Ascending aorta (tissue), 2 donors: Measurements from ENCODE around the gene EHD4. TPM values are rescaled to one million over a fixed set of nuclear protein-coding genes. Genes with fewer than 3 reads are reported as not detected.
A peak's percentile ranks its signal among the peaks of the same experiment; 100 is the strongest.

Experiments used
- DNase-seq, 2 donors: peaks; one replicate each; pipeline ENCODE4 v3.0.0-alpha.2; 2019; ENCODE audit warnings: low spot score in 2 of 2
- H3K27ac ChIP-seq, 2 donors: fragments of 200-600 bp; sonication (generic); one replicate each; pipeline ENCODE4 v1.5.1; 2016 to 2017; ENCODE audit warnings: mild to moderate bottlenecking in 1 of 2
- H3K27me3 ChIP-seq: fragments of 200-600 bp; sonication (generic); one replicate; pipeline ENCODE4 v1.5.1; 2017
- H3K36me3 ChIP-seq, 2 donors: fragments of 200-600 bp; sonication (generic); one replicate each; pipeline ENCODE4 v1.5.1; 2016
- H3K4me1 ChIP-seq, 2 donors: fragments of 200-600 bp; sonication (generic); one replicate each; pipeline ENCODE4 v1.5.1; 2016 to 2017; ENCODE audit warnings: mild to moderate bottlenecking in 1 of 2
- H3K4me3 ChIP-seq, 2 donors: fragments of 200-600 bp; sonication (generic); one replicate each; pipeline ENCODE4 v1.5.1; 2016 to 2017; ENCODE audit warnings: mild to moderate bottlenecking in 1 of 2
- H3K9me3 ChIP-seq, 2 donors: fragments of 200-600 bp; sonication (generic); one replicate each; pipeline ENCODE4 v1.5.1; 2016
- intact Hi-C: fragments of 100-400 bp; cut with DNase I; formaldehyde crosslinking; loops from one replicate; pipeline ENCODE4 v1.15.1; 2023
- total RNA-seq: library from RNA; depleted of rRNA; stranded (reverse); fragments of >200 nt; gene quantifications from one replicate; pipeline ENCODE4 v1.1.0, GENCODE V29; 2016
- TF ChIP-seq, protein P1 (sequence below), 3 experiments: fragments of 200-600 bp in 2 of 3; fragments of 450-650 bp in 1 of 3; sonication (generic) in 2 of 3; IDR thresholded peaks; one replicate each; pipeline ENCODE4 v1.5.1; 2016 to 2019; ENCODE audit warnings: antibody characterized with exemption in 3 of 3, mild to moderate bottlenecking in 1 of 3, moderate library complexity in 1 of 3

The EHD4 gene
- total RNA-seq, 1 donor from 2014 or later, result 70.4 TPM

DNA sequence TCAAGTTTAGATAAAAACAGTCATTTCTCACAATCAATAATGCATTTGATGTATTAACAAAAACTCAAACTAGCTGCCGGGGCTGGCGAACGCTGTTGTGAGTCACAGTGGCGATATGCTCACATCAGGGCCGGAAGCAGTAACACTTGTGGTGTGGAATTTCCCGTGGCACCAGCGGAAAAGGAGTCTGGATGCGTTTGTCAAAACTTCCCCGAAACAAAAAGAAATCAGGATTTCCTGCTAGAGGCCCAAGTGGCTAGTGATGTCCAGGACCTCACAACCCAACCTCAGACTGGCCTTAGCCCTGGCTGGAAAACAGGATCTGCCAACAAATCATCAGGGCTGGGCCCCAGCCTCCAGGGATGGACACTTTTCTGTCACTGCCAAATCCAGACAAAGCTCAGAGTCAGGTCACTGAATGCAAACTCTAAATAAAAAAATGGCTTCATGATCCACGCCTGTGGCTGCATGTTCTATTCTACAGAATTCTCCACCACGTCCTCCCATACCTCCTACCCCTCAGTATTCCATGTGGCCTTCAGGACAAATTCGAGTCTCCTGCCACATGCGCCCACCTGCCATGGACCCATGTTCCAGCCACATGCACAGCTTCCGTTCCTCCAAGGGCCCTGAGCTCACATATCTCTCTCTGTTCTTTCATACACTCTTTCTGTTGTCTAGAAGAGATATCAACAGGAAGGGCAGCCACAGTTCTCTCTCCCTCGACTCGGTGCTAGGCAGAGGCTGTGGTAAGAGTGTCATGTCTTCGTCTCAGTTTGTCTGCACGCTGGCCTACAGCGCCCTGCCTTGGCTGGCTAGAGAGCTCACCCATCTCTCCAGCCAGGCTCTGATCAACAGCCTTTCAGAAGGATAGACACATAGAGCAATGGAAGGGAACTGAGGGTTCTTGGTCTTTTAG, 35.4 kb downstream of the EHD4 start:
- Histone ChIP-seq H3K36me3 (peaks cover 16 to 21% of the 10 kb centered on the region in 2 donors), H3K27me3 (no peaks in the 10 kb centered on the region), H3K9me3 (no peaks in the 10 kb centered on the region), H3K4me1 (peaks cover 16 to 34% of the 10 kb centered on the region in 2 donors), H3K27ac (peak overlapping the region; percentile 61), H3K4me3 (no peak overlapping the region)
- TF ChIP-seq, protein P1, sequence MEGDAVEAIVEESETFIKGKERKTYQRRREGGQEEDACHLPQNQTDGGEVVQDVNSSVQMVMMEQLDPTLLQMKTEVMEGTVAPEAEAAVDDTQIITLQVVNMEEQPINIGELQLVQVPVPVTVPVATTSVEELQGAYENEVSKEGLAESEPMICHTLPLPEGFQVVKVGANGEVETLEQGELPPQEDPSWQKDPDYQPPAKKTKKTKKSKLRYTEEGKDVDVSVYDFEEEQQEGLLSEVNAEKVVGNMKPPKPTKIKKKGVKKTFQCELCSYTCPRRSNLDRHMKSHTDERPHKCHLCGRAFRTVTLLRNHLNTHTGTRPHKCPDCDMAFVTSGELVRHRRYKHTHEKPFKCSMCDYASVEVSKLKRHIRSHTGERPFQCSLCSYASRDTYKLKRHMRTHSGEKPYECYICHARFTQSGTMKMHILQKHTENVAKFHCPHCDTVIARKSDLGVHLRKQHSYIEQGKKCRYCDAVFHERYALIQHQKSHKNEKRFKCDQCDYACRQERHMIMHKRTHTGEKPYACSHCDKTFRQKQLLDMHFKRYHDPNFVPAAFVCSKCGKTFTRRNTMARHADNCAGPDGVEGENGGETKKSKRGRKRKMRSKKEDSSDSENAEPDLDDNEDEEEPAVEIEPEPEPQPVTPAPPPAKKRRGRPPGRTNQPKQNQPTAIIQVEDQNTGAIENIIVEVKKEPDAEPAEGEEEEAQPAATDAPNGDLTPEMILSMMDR (IDR thresholded peaks at IDR 0.05), result no peak
- intact Hi-C loops, result no loop called here
- DNase-seq, result peak in 1 of 2 donors; percentile 79

DNA sequence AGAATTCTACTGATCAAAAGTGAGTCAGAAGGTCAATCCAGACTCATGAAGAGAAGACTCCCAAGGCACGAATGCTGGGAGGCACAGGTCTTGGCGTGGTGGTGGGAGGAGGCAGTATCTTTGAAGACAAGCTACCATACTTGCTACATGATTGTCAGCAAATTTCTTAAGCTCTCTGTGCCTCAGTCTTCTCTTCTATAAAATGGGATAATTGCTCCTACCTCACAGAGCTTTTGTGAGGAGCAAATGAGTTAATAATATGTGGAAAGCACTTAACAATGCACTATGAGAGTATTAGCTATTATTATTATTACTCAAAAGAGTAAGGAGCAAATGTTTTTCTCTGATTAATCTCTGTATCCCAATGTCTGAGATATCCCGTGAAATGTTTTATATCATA, 36.2 kb downstream of the EHD4 start:
- no peaks in the 10 kb centered on the region for H3K27me3 ChIP-seq
- H3K4me3 ChIP-seq, result no peak overlapping the region
- peaks cover 17 to 39% of the 10 kb centered on the region in 2 donors for H3K4me1 ChIP-seq
- TF ChIP-seq, protein P1 (IDR thresholded peaks at IDR 0.05), result no peak
- H3K27ac ChIP-seq, result peak overlapping the region; percentile 15 to 59
- H3K9me3 ChIP-seq, result no peaks in the 10 kb centered on the region
- peaks cover 16 to 17% of the 10 kb centered on the region in 2 donors for H3K36me3 ChIP-seq
- intact Hi-C loops, result no loop called here
- no peak for DNase-seq

DNA sequence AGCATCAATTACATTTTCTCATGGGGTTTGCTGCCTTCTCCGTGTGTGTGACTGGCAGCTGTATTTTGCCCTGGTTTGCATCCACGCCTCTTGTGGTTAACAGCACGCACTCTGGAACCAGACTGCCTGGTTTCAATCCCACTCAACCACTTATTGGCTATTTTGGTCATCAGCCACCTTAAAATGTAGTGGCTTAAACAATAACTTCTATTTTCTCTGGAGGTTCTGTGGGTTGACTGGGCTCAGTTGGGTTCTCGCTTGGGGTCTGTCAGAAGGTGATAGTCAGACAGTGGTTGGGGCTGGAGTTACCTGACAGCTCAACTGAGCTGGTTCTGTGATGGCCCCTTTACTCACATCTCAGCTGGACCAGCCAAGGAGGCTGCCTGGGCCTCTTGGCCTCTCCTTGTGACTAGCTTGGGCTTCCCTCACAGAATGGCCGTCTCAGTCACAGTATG, 36.8 kb downstream of the EHD4 start:
- H3K27me3 ChIP-seq, result no peaks in the 10 kb centered on the region
- H3K4me3 ChIP-seq, result no peak overlapping the region
- no peak for DNase-seq
- H3K27ac ChIP-seq, result peak overlapping the region; percentile 59 to 72
- intact Hi-C loops, result no loop called here
- H3K36me3 ChIP-seq, result peaks cover 13 to 15% of the 10 kb centered on the region in 2 donors
- peaks cover 21 to 43% of the 10 kb centered on the region in 2 donors for H3K4me1 ChIP-seq
- TF ChIP-seq, protein P1 (IDR thresholded peaks at IDR 0.05), result no peak
- H3K9me3 ChIP-seq, result no peaks in the 10 kb centered on the region

DNA sequence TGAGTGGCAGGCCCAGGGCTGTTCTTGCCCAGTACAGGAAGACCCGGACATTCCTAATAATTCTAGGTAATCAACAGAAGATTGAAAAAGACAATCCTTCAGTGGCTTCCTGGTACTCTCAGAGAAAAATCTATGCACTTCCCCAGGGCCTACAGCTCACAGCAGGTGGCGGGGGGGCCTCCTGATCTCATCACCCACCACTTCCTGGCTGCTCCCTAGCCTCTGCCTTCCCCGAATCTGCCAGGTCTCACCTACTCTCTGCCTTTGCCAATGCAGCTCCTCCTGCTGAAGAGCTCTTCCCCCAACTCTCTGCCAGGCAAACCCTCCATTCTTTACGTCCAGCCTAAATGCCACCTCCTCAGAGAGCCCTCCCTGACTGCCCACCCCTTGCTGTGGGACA, 37.5 kb downstream of the EHD4 start:
- Histone ChIP-seq H3K36me3 (peaks cover 5 to 8% of the 10 kb centered on the region in 2 donors), H3K4me1 (peaks cover 27 to 50% of the 10 kb centered on the region in 2 donors), H3K27ac (peak overlapping the region; percentile 59 to 72), H3K9me3 (no peaks in the 10 kb centered on the region), H3K4me3 (no peak overlapping the region), H3K27me3 (no peaks in the 10 kb centered on the region)
- intact Hi-C loops, result no loop called here
- TF ChIP-seq, protein P1 (IDR thresholded peaks at IDR 0.05), result no peak
- DNase-seq, result no peak

DNA sequence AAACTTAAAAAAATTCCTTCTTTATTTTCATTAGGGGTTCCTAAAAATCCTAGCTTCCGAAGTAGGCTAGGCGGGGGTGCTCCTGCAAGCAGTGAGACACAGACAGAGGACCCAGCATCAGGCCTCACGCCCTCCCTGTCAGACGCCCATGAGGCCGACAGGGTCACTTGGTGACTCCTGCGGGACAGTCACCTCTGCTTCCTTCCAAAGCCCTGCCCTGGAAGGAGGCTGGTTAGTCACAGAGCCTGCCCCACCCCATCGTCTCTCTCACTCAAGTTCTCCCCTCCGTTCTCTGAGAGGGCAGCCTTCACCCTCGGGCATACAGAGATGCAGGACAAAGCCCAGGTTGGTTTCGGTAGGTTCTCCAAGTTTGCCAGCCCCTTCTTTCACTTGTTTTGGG, 38.6 kb downstream of the EHD4 start:
- intact Hi-C loops, result loop anchor here (1.0 kb wide), 1 partner anchor 39 kb away; the partner anchor contains the start of gene EHD4
- peaks cover 32 to 60% of the 10 kb centered on the region in 2 donors for H3K4me1 ChIP-seq

More for the DNA sequence above, 38.6 kb downstream of the EHD4 start:
- TF ChIP-seq, protein P1 (IDR thresholded peaks at IDR 0.05), result no peak
- Histone ChIP-seq H3K9me3 (no peaks in the 10 kb centered on the region), H3K4me3 (peak overlapping the region in 1 of 2 donors; percentile 26), H3K27me3 (no peaks in the 10 kb centered on the region), H3K27ac (peak overlapping the region; percentile 59 to 72), H3K36me3 (peaks cover 3 to 5% of the 10 kb centered on the region in 2 donors)
- DNase-seq, result peak in 1 of 2 donors; percentile 81
